GM12892 (cell line): Measurements from ENCODE around the gene PNPLA6.

Source experiments
- POLR2A ChIP-seq: IDR thresholded peaks from 2 replicates; pipeline ENCODE4 v1.6.1; 2011; ENCODE audit warnings: low read depth, low read length, control low read depth
- POLR2AphosphoS5 ChIP-seq: IDR thresholded peaks from 2 replicates; pipeline ENCODE4 v1.6.1; 2011; ENCODE audit warnings: low read depth, low read length, control low read depth
- TAF1 ChIP-seq: IDR thresholded peaks from 2 replicates; pipeline ENCODE4 v1.6.1; 2011; ENCODE audit warnings: low read depth, mild to moderate bottlenecking, control low read depth, low read length, borderline replicate concordance

DNA sequence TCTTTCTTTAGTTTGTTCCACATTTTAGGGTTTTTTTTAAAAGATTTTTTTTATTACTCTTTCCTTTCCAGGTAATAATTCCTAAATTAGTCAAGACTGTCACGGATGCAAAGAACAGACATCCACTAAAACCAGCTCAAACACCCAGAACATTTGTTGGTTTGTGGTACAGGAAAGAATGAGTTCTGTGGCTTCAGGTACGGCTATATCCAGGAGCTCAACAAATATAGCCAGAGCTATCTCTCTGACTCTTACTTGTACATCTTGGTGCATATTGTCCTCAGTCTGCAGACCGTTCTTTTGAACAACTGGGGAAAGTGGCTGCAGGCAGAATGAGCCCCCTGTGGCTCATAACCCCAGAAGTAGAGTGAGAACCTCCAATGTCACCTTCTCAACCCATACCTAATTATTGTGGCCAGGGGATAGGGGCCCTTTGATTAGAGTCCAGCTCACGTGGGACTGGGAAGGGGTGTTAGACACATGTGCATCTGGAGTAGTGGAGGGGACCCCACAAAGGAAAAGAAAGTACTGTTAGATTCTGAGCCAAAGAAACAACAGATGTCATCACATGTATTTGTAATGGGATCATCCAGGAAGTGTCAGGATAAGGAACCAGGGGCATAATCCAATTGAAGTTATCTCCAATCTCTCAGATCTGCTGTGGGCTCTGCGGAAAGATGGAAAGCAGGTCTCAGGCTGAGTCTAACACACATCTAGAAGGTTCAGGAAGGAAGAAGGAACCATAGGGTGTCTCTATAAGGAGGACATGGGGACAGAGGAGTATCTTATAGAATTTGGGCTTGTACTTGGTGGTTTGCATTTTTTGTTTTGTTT, 21.5 kb upstream of the PNPLA6 start:
- no peak for TF ChIP-seq POLR2A
- no peak for TF ChIP-seq POLR2AphosphoS5
- TF ChIP-seq TAF1, result no peak
